ENCODE measurements around the gene PTPRU. TPM values are rescaled to one million over a fixed set of nuclear protein-coding genes. Genes with fewer than 3 reads are reported as not detected.

PTPRU gene
- total and polyA plus RNA-seq, 2 of the 8 experiments (the other 6 are each of a cell fraction or from before 2014, with no cell fraction given), result 33.8 to 41.8 TPM

DNA sequence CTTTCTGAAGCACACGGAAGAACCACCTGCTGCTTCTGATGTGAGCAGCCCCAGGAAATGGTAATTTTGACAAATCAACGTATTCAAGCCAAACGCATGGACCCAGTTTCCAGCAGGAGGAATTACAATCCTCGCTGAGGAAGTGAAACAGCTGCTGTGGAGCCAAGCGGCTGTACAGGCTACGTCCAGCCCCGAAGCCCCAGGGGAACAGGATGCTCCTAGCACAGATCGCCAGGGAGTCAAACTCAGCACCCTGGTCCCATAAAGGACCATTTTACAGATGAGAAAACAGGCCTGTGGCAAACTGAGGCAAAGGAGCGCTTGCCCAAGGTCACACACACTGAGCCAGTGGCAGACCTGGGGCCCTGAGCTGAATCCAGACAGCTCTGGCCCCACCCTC lies 108.0 kb downstream of the PTPRU start:
- 64% methylated on average over 9 of the region's 9 CpGs; no CpG with 5 or more reads in 1 of the 2 experiments for WGBS, 2 experiments (ENCODE audit: extremely low coverage in 1 of 2, insufficient coverage in 1 of 2, insufficient read length in 1 of 2, insufficient replicate concordance in 2 of 2, low coverage in 1 of 2, low lambda C conversion rate in 2 of 2, missing lambda C conversion rate in 1 of 2)
- no peaks in the 10 kb centered on the region; a peak in 1 of 7 replicates for H3K27me3 ChIP-seq (replicated peaks in 1 of 4; ENCODE audit: control insufficient read depth in 3 of 4, extremely low read depth in 1 of 4, insufficient read depth in 3 of 4, low read length in 3 of 4)
- H4K20me1 ChIP-seq (replicated peaks in 1 of 2; ENCODE audit: control insufficient read depth in 1 of 2, insufficient read depth in 2 of 2, low read length in 2 of 2), result no peaks in the 10 kb centered on the region
- no peak overlapping the region for H2BK12ac ChIP-seq (ENCODE audit: low read depth, low read length)
- ChIA-PET CTCF (ENCODE audit: partially characterized antibody) (interaction anchor here (0.6 to 7.5 kb wide), 13 partner anchors 8 to 1364 kb away, joined by 3 to 91 read pairs (median 4); no protein-coding TSS in a partner anchor), POLR2A (ENCODE audit: partially characterized antibody) (no interaction called here)
- H3K27ac ChIP-seq (ENCODE audit: low read depth, low read length), result no peak overlapping the region
- no peak overlapping the region for H4K5ac ChIP-seq (ENCODE audit: insufficient read length, low read depth, low read length)
- H3K23ac ChIP-seq (ENCODE audit: insufficient read length), result no peak overlapping the region
- H3K9ac ChIP-seq (replicated peaks in 1 of 4; ENCODE audit: extremely low read depth in 1 of 4, low read depth in 3 of 4, low read length in 3 of 4), result no peak overlapping the region
- no peak overlapping the region; the same call in 1 of the 2 replicates for H2BK5ac ChIP-seq (ENCODE audit: low read depth, low read length)
- H3K4me2 ChIP-seq (ENCODE audit: insufficient read depth in 1 of 2, low read depth in 2 of 2, low read length in 2 of 2), result no peak overlapping the region
- no peak for TF ChIP-seq EGR1 (IDR thresholded peaks at IDR 0.05; ENCODE audit: borderline replicate concordance, low read depth, low read length)
- no peak for TF ChIP-seq EP300 (IDR thresholded peaks at IDR 0.05; ENCODE audit: borderline replicate concordance in 1 of 2, low read depth in 2 of 2, low read length in 2 of 2)
- no peak for TF ChIP-seq NRF1 (IDR thresholded peaks at IDR 0.05; ENCODE audit: low read depth, low read length)
- TF ChIP-seq SRF (IDR thresholded peaks at IDR 0.05; ENCODE audit: low read depth, low read length), result no peak
- no peak overlapping the region for H3K4ac ChIP-seq (replicated peaks; ENCODE audit: insufficient read length, low read depth, low read length)
- peaks cover 0 to 8% (median 4%) of the 10 kb centered on the region in 4 experiments; a peak in 4 of 7 replicates for H3K4me1 ChIP-seq (replicated peaks in 1 of 4; ENCODE audit: control insufficient read depth in 3 of 4, insufficient read depth in 4 of 4, low read length in 3 of 4)
- no peak for DNase-seq (ENCODE audit: low read depth in 1 of 2, low spot score in 2 of 2)
- no peak overlapping the region for H4K8ac ChIP-seq (ENCODE audit: extremely low read depth, insufficient read depth, low read length)
- no peak overlapping the region for H3K56ac ChIP-seq (replicated peaks; ENCODE audit: insufficient read length, low read depth, low read length)
- no peak overlapping the region for H3K18ac ChIP-seq (ENCODE audit: extremely low read depth, low read length)
- no peak overlapping the region for H2AFZ ChIP-seq (ENCODE audit: low read length)
- H2BK15ac ChIP-seq (ENCODE audit: low read length), result no peak overlapping the region
- peaks cover 0 to 2% of the 10 kb centered on the region in 2 experiments; a peak in 2 of 4 replicates for H3K9me3 ChIP-seq (ENCODE audit: insufficient read depth in 2 of 2, low read depth in 1 of 2, low read length in 1 of 2)
- H3K36me3 ChIP-seq (ENCODE audit: control insufficient read depth in 2 of 4, insufficient read depth in 4 of 4, low read length in 3 of 4), result no peaks in the 10 kb centered on the region
- H3K4me3 ChIP-seq (ENCODE audit: extremely low read depth in 1 of 4, insufficient read depth in 2 of 4, low read depth in 3 of 4, low read length in 4 of 4), result no peak overlapping the region
- no peak overlapping the region for H2BK120ac ChIP-seq (replicated peaks; ENCODE audit: low read depth, low read length)
- no peaks in the 10 kb centered on the region for H3K23me2 ChIP-seq (ENCODE audit: low read depth, low read length)
- no peak overlapping the region for H2AK5ac ChIP-seq (ENCODE audit: low read depth, low read length)
- no peak overlapping the region for H4K91ac ChIP-seq (replicated peaks; ENCODE audit: insufficient read length, low read length)
- H3K79me2 ChIP-seq (ENCODE audit: control insufficient read depth in 1 of 2, insufficient read depth in 2 of 2, low read length in 2 of 2), result no peaks in the 10 kb centered on the region
- no peaks in the 10 kb centered on the region for H3K79me1 ChIP-seq (ENCODE audit: low read depth, low read length)
- H2BK20ac ChIP-seq (ENCODE audit: low read length), result no peak overlapping the region
- no peak for FAIRE-seq
- H3K14ac ChIP-seq (ENCODE audit: insufficient read length), result no peak overlapping the region

All from H1 (cell line).